CD4-positive, alpha-beta T cell treated with Interleukin-17A for 1 hour (primary cell): ENCODE results near the gene DGKD.
"Not testable (repeated sequence)": the region's sequence is repeated elsewhere in the genome, so short reads cannot be mapped to it uniquely, and the experiment has no call there.

Source experiments
- DNase-seq: peaks from one replicate; pipeline ENCODE4 v3.0.0-alpha.2; 2020

DGKD gene

GRCh38 chr2:233387667-233388528 is 33.6 kb downstream of the DGKD start:
- no peak for DNase-seq

GRCh38 chr2:233389601-233390125 is 35.4 kb downstream of the DGKD start:
- DNase-seq: no peak

- no peak for DNase-seq
Measured at GRCh38 chr2:233395687-233396086, 41.4 kb downstream of the DGKD start.

GRCh38 chr2:233396726-233397665 is 42.7 kb downstream of the DGKD start:
- DNase-seq: not testable (repeated sequence)

- DNase-seq: peak; percentile 45
Measured at GRCh38 chr2:233399306-233400225, 45.3 kb downstream of the DGKD start.

GRCh38 chr2:233400341-233400740 is 46.0 kb downstream of the DGKD start:
- DNase-seq: no peak

GRCh38 chr2:233400961-233401360 is 46.7 kb downstream of the DGKD start:
- no peak for DNase-seq

- DNase-seq: no peak
Measured at GRCh38 chr2:233402346-233402745, 48.1 kb downstream of the DGKD start.

- DNase-seq: no peak
Measured at GRCh38 chr2:233402789-233403188, 48.5 kb downstream of the DGKD start.

GRCh38 chr2:233404222-233404621 is 49.9 kb downstream of the DGKD start:
- DNase-seq: peak; percentile 82

GRCh38 chr2:233406865-233407264 is 52.6 kb downstream of the DGKD start:
- DNase-seq: no peak

- DNase-seq: no peak
Measured at GRCh38 chr2:233407771-233408181, 53.5 kb downstream of the DGKD start.

- DNase-seq: no peak
Measured at GRCh38 chr2:233408366-233409285, 54.3 kb downstream of the DGKD start.

GRCh38 chr2:233409286-233409991 is 55.1 kb downstream of the DGKD start:
- peak; percentile 68 for DNase-seq

GRCh38 chr2:233410196-233410760 is 56.0 kb downstream of the DGKD start:
- DNase-seq: no peak

GRCh38 chr2:233411162-233411561 is 56.9 kb downstream of the DGKD start:
- no peak for DNase-seq

GRCh38 chr2:233412405-233412804 is 58.1 kb downstream of the DGKD start:
- DNase-seq: no peak

- DNase-seq: no peak
Measured at GRCh38 chr2:233413046-233413445, 58.8 kb downstream of the DGKD start.

GRCh38 chr2:233413559-233414272 is 59.4 kb downstream of the DGKD start:
- peak; percentile 58 for DNase-seq
